Suppressor macrophage treated with lipopolysaccharide for 4 hours (primary cell): ENCODE data around the gene SLC25A1.
A peak's percentile ranks its signal among the peaks of the same experiment; 100 is the strongest.
"Not testable (repeated sequence)": the region's sequence is repeated elsewhere in the genome, so short reads cannot be mapped to it uniquely, and the experiment has no call there.

Source experiments
- DNase-seq: peaks from one replicate; pipeline ENCODE4 v3.0.0-alpha.2; 2020

Gene SLC25A1

GRCh38 chr22:19158649-19159048 is 19.9 kb downstream of the SLC25A1 start:
- not testable (repeated sequence) for DNase-seq

- DNase-seq = not testable (repeated sequence)
These were observed 22.4 kb downstream of the SLC25A1 start for GRCh38 chr22:19156109-19156508.

- DNase-seq = no peak
These were observed 25.3 kb downstream of the SLC25A1 start for GRCh38 chr22:19152942-19153883.

- DNase-seq = no peak
These were observed 27.0 kb downstream of the SLC25A1 start for GRCh38 chr22:19151329-19152191.

- no peak for DNase-seq
These were observed 27.8 kb downstream of the SLC25A1 start for GRCh38 chr22:19150482-19151328.

GRCh38 chr22:19149991-19150390 is 28.5 kb downstream of the SLC25A1 start, which contains the start of gene GSC2:
GSC2 (minus strand) TSS chr22:19150292; CDS start chr22:19150283, 9 bp downstream.
- no peak for DNase-seq

GRCh38 chr22:19149047-19149883 is 29.3 kb downstream of the SLC25A1 start:
- DNase-seq = peak; percentile 4

GRCh38 chr22:19148417-19149046 is 30.0 kb downstream of the SLC25A1 start:
- DNase-seq = no peak

GRCh38 chr22:19147195-19147780 is 31.2 kb downstream of the SLC25A1 start:
- no peak for DNase-seq

GRCh38 chr22:19146215-19146968 is 32.1 kb downstream of the SLC25A1 start:
- DNase-seq = no peak

- peak; percentile 33 for DNase-seq
These were observed 34.6 kb downstream of the SLC25A1 start for GRCh38 chr22:19143967-19144400.

GRCh38 chr22:19143212-19143611 is 35.3 kb downstream of the SLC25A1 start:
- DNase-seq = no peak

- no peak for DNase-seq
These were observed 36.1 kb downstream of the SLC25A1 start for GRCh38 chr22:19142394-19142793.

- no peak for DNase-seq
These were observed 38.6 kb downstream of the SLC25A1 start for GRCh38 chr22:19139974-19140373.

- no peak for DNase-seq
These were observed 39.6 kb downstream of the SLC25A1 start for GRCh38 chr22:19139001-19139356.

GRCh38 chr22:19138217-19139000 is 40.1 kb downstream of the SLC25A1 start:
- no peak for DNase-seq

- no peak for DNase-seq
These were observed 40.9 kb downstream of the SLC25A1 start for GRCh38 chr22:19137384-19138216.

- no peak for DNase-seq
These were observed 41.6 kb downstream of the SLC25A1 start for GRCh38 chr22:19136915-19137314.
